Sigmoid colon (tissue), 7 donors: ENCODE measurements around the gene RFWD3. TPM values are rescaled to one million over a fixed set of nuclear protein-coding genes. Genes with fewer than 3 reads are reported as not detected.

ENCODE experiments used
- DNase-seq: peaks from one replicate; pipeline ENCODE4 v3.0.0-alpha.2; 2019
- H3K27ac ChIP-seq, 4 donors: fragments of 200-600 bp; sonication (generic); one replicate each; pipeline ENCODE4 v1.5.1; 2016 to 2019; ENCODE audit warnings: mild to moderate bottlenecking in 1 of 4
- H3K27me3 ChIP-seq, 3 donors: fragments of 200-600 bp; sonication (generic); one replicate each; pipeline ENCODE4 v1.5.1; 2019; ENCODE audit warnings: mild to moderate bottlenecking in 1 of 3
- H3K36me3 ChIP-seq, 4 donors: fragments of 200-600 bp; sonication (generic); one replicate each; pipeline ENCODE4 v1.5.1; 2016 to 2019
- H3K4me1 ChIP-seq, 4 donors: fragments of 200-600 bp; sonication (generic); one replicate each; pipeline ENCODE4 v1.5.1; 2017 to 2019
- H3K4me3 ChIP-seq, 4 donors: fragments of 200-600 bp; sonication (generic); one replicate each; pipeline ENCODE4 v1.5.1; 2017 to 2019; ENCODE audit warnings: mild to moderate bottlenecking in 2 of 4, moderate library complexity in 1 of 4
- H3K9me3 ChIP-seq, 4 donors: fragments of 200-600 bp in 3 of 4; sonication (generic) in 3 of 4; one replicate each; pipeline versions ENCODE4 v1.5.1 to v1.6.1; 2013 to 2019
- CTCF ChIP-seq, 4 experiments: fragments of 450-650 bp in 3 of 4; fragments of 200-600 bp in 1 of 4; IDR thresholded peaks; one replicate each; pipeline ENCODE4 v1.5.1; 2016 to 2019; ENCODE audit warnings: antibody characterized with exemption in 4 of 4, mild to moderate bottlenecking in 3 of 4, moderate library complexity in 2 of 4
- EP300 ChIP-seq, 4 donors: sonication (generic); formaldehyde crosslinking; IDR thresholded peaks; one replicate each; pipeline ENCODE4 v1.6.1; 2017; ENCODE audit warnings: antibody characterized with exemption in 4 of 4
- POLR2A ChIP-seq, 2 donors: fragments of 450-650 bp; IDR thresholded peaks; one replicate each; pipeline ENCODE4 v1.6.1; 2016; ENCODE audit warnings: antibody characterized with exemption in 2 of 2, mild to moderate bottlenecking in 2 of 2, moderate library complexity in 2 of 2
- POLR2AphosphoS5 ChIP-seq, 4 donors: sonication (generic); formaldehyde crosslinking; IDR thresholded peaks; one replicate each; pipeline ENCODE4 v1.6.1; 2017; ENCODE audit warnings: antibody characterized with exemption in 4 of 4
- WGBS, 2 donors: extraction: QIAGEN DNeasy Blood & Tissue Kit; methylation state at CpG; one replicate each; pipeline ENCODE4 v1.1.7; 2013; 5-methylcytosine and 5-hydroxymethylcytosine counted together
- intact Hi-C: fragments of 100-400 bp; cut with DNase I; formaldehyde crosslinking; loops from one replicate; pipeline ENCODE4 v1.15.1; 2023
- polyA plus RNA-seq, 3 donors: library from polyadenylated mRNA; stranded (reverse); fragments of 200-250 nt; gene quantifications; one replicate each; pipeline ENCODE4 v1.2.3, GENCODE V29; 2013
- total RNA-seq, 4 donors: library from RNA; depleted of rRNA; stranded (reverse); fragments of >200 nt; gene quantifications; one replicate each; pipeline ENCODE4 v1.1.0, GENCODE V29; 2016
- donor health status: healthy with polysubstance abuse.
- donor health status: Bipolar disorder and iron deficiency.
- donor health status: healthy.

RFWD3 gene
- total and polyA plus RNA-seq, 7 donors, result 4.2 to 14.9 (median 9.7) TPM

GRCh38 chr16:74575807-74576643 lies 90.7 kb downstream of the RFWD3 start:
- 93 to 96% methylated on average over 12 of the region's 12 CpGs for WGBS, 2 donors
- no peak overlapping the region for H3K27ac ChIP-seq
- no peak overlapping the region for H3K4me3 ChIP-seq
- H3K9me3 ChIP-seq, result no peaks in the 10 kb centered on the region
- DNase-seq, result no peak
- intact Hi-C loops, result no loop called here
- no peaks in the 10 kb centered on the region for H3K36me3 ChIP-seq
- TF ChIP-seq POLR2A (IDR thresholded peaks at IDR 0.05) (no peak), EP300 (IDR thresholded peaks at IDR 0.05) (no peak), CTCF (IDR thresholded peaks at IDR 0.05) (no peak), POLR2AphosphoS5 (IDR thresholded peaks at IDR 0.05) (no peak)
- H3K27me3 ChIP-seq, result no peaks in the 10 kb centered on the region
- peaks cover 0 to 19% (median 5%) of the 10 kb centered on the region in 4 donors for H3K4me1 ChIP-seq

- peaks cover 0 to 18% (median 8%) of the 10 kb centered on the region in 4 donors for H3K4me1 ChIP-seq
- H3K27me3 ChIP-seq, result no peaks in the 10 kb centered on the region
- TF ChIP-seq CTCF (IDR thresholded peaks at IDR 0.05), result no peak
- TF ChIP-seq POLR2A (IDR thresholded peaks at IDR 0.05), result no peak
- TF ChIP-seq EP300 (IDR thresholded peaks at IDR 0.05), result no peak
- no peak for TF ChIP-seq POLR2AphosphoS5 (IDR thresholded peaks at IDR 0.05)
- 95 to 96% methylated on average over 7 of the region's 7 CpGs for WGBS, 2 donors
- intact Hi-C loops, result no loop called here
- no peaks in the 10 kb centered on the region for H3K9me3 ChIP-seq
- H3K27ac ChIP-seq, result no peak overlapping the region
- no peaks in the 10 kb centered on the region for H3K36me3 ChIP-seq
- no peak for DNase-seq
- no peak overlapping the region for H3K4me3 ChIP-seq
Observed at GRCh38 chr16:74575175-74575806, 91.4 kb downstream of the RFWD3 start.

- intact Hi-C loops, result no loop called here
- no peak for TF ChIP-seq POLR2A (IDR thresholded peaks at IDR 0.05)
- TF ChIP-seq CTCF (IDR thresholded peaks at IDR 0.05), result no peak
- TF ChIP-seq POLR2AphosphoS5 (IDR thresholded peaks at IDR 0.05), result no peak
- no peak for TF ChIP-seq EP300 (IDR thresholded peaks at IDR 0.05)
- WGBS, 2 donors, result 60 to 85% methylated on average over 2 of the region's 2 CpGs
Observed at GRCh38 chr16:74574146-74574545, 92.5 kb downstream of the RFWD3 start.

GRCh38 chr16:74573622-74574021 lies 93.1 kb downstream of the RFWD3 start:
- 83 to 87% methylated on average over 8 of the region's 8 CpGs for WGBS, 2 donors
- H3K36me3 ChIP-seq, result no peaks in the 10 kb centered on the region
- intact Hi-C loops, result no loop called here

More at GRCh38 chr16:74574146-74574545, 92.5 kb downstream of the RFWD3 start:
- H3K9me3 ChIP-seq, result no peaks in the 10 kb centered on the region
- H3K27me3 ChIP-seq, result no peaks in the 10 kb centered on the region
- H3K4me3 ChIP-seq, result no peak overlapping the region
- no peak overlapping the region for H3K27ac ChIP-seq
- H3K4me1 ChIP-seq, result peaks cover 0 to 27% (median 10%) of the 10 kb centered on the region in 4 donors
- no peak for DNase-seq
- no peaks in the 10 kb centered on the region for H3K36me3 ChIP-seq

More at GRCh38 chr16:74573622-74574021, 93.1 kb downstream of the RFWD3 start:
- DNase-seq, result no peak
- Histone ChIP-seq H3K27ac (no peak overlapping the region), H3K9me3 (no peaks in the 10 kb centered on the region), H3K4me3 (no peak overlapping the region), H3K4me1 (peaks cover 0 to 26% (median 11%) of the 10 kb centered on the region in 4 donors), H3K27me3 (no peaks in the 10 kb centered on the region)
- TF ChIP-seq POLR2AphosphoS5 (IDR thresholded peaks at IDR 0.05), result no peak
- TF ChIP-seq EP300 (IDR thresholded peaks at IDR 0.05), result no peak
- no peak for TF ChIP-seq CTCF (IDR thresholded peaks at IDR 0.05)
- no peak for TF ChIP-seq POLR2A (IDR thresholded peaks at IDR 0.05)

Other genes starting within 250 kb of the RFWD3 start
- gene CLEC18B, start 245.4 kb downstream of the RFWD3 start, total RNA-seq, result 1 to 10 TPM in 1 of 4 donors, under 1 TPM in 1, not detected in 2; 0.49 to 1.7 TPM
- under 1 TPM in 1 of 3 donors, not detected in 2; 0.83 TPM for gene CLEC18B, start 245.4 kb downstream of the RFWD3 start, polyA plus RNA-seq
- 100 to 1,000 TPM in 2 of 4 donors, 10 to 100 TPM in 2; 78.7 to 138 (median 98.3) TPM for gene GLG1, start 59.8 kb downstream of the RFWD3 start, total RNA-seq
- gene GLG1, start 59.8 kb downstream of the RFWD3 start, polyA plus RNA-seq, result 10 to 100 TPM in 1 of 3 donors, 1 to 10 TPM in 2; 4.2 to 59.2 (median 9.2) TPM
- gene MLKL, start 34.0 kb upstream of the RFWD3 start, total RNA-seq, result 10 to 100 TPM in 1 of 4 donors, 1 to 10 TPM in 3; 5.0 to 11.0 (median 8.3) TPM
- gene MLKL, start 34.0 kb upstream of the RFWD3 start, polyA plus RNA-seq, result 10 to 100 TPM in 1 of 3 donors, 1 to 10 TPM in 2; 6.9 to 26.5 (median 8.4) TPM
- 1 to 10 TPM in 1 of 4 donors, under 1 TPM in 1, not detected in 2; 0.71 to 2.2 TPM for gene FA2H, start 107.9 kb upstream of the RFWD3 start, total RNA-seq
- gene FA2H, start 107.9 kb upstream of the RFWD3 start, polyA plus RNA-seq, result 10 to 100 TPM in 2 of 3 donors, 1 to 10 TPM in 1; 6.0 to 31.0 (median 11.3) TPM